Measurements from ENCODE around the gene THNSL1.
"Not testable (repeated sequence)": the region's sequence is repeated elsewhere in the genome, so short reads cannot be mapped to it uniquely, and the experiment has no call there.

GRCh38 chr10:25011591-25011990 lies 4.8 kb upstream of the THNSL1 start:
- not testable (repeated sequence) for TF ChIP-seq TAF1 (IDR thresholded peaks at IDR 0.05; ENCODE audit: borderline replicate concordance, low read depth, low read length); POLR2A (IDR thresholded peaks at IDR 0.05; ENCODE audit: low read depth, low read length)

All from GM12892 (cell line).